Neural cell (in vitro differentiated cells): ENCODE results near the gene DCTN3.

Experiments used
- CTCF ChIP-seq: fragments of 450-650 bp; IDR thresholded peaks from 2 replicates; pipeline ENCODE4 v1.5.1; 2014; ENCODE audit warnings: antibody characterized with exemption, mild to moderate bottlenecking, moderate library complexity; ENCODE audit not compliant: poor library complexity, severe bottlenecking
- EP300 ChIP-seq: fragments of 450-650 bp; conservative IDR thresholded peaks from 2 replicates; pipeline ENCODE4 v1.6.1; 2014; ENCODE audit warnings: antibody characterized with exemption, mild to moderate bottlenecking, moderate library complexity; ENCODE audit not compliant: poor library complexity, severe bottlenecking
- EZH2 ChIP-seq: fragments of 200-600, 300-800 bp; shearing (Covaris generic), sonication (generic); IDR thresholded peaks from 2 replicates; pipeline ENCODE4 v1.6.1; 2014; ENCODE audit warnings: antibody characterized with exemption, low read length, borderline replicate concordance, mild to moderate bottlenecking; ENCODE audit not compliant: insufficient read depth, poor library complexity, severe bottlenecking
- MXI1 ChIP-seq: fragments of 450-650 bp; conservative IDR thresholded peaks from 2 replicates; pipeline ENCODE4 v1.6.1; 2014; ENCODE audit warnings: antibody characterized with exemption, mild to moderate bottlenecking; ENCODE audit not compliant: poor library complexity, severe bottlenecking
- POLR2AphosphoS5 ChIP-seq: IDR thresholded peaks from 2 replicates; pipeline ENCODE4 v1.6.1; 2012
- RAD21 ChIP-seq: fragments of 450-650 bp; conservative IDR thresholded peaks from 2 replicates; pipeline ENCODE4 v1.6.1; 2014; ENCODE audit warnings: antibody characterized with exemption, mild to moderate bottlenecking, moderate library complexity
- REST ChIP-seq: IDR thresholded peaks from 2 replicates; pipeline ENCODE4 v1.6.1; 2012; ENCODE audit warnings: borderline replicate concordance
- SMC3 ChIP-seq: fragments of 450-650 bp; conservative IDR thresholded peaks from 2 replicates; pipeline ENCODE4 v1.6.1; 2014; ENCODE audit warnings: antibody characterized with exemption, mild to moderate bottlenecking, moderate library complexity; ENCODE audit not compliant: poor library complexity
- TAF1 ChIP-seq: IDR thresholded peaks from 2 replicates; pipeline ENCODE4 v1.6.1; 2012; ENCODE audit warnings: low read depth

DNA sequence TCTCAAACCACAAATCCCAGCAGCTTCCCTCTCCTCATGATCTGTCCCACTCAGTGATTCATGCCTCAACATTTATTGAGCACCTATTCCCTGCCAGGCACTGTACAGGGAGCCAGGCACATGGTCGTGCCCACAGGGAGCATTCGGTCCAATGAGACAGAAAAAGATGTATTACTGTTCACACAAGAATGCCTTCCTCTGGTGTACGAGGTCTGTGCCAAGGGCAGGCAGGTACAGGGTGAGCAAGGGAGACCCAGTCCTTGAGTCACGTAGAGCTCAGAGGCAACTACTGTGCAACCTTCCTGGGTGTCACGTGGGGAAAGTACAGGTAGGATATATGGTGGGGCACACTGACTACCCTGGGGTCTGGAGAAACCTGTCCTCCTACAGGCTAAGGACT is 35.3 kb downstream of the DCTN3 start:
- TF ChIP-seq REST (no peak), CTCF (no peak), POLR2AphosphoS5 (no peak), EZH2 (no peak), RAD21 (no peak), MXI1 (no peak), TAF1 (no peak), EP300 (no peak), SMC3 (no peak)
